ENCODE results near the gene RASL11B. TPM values are rescaled to one million over a fixed set of nuclear protein-coding genes. Genes with fewer than 3 reads are reported as not detected.

RASL11B gene
- total and polyA plus RNA-seq, 9 of the 15 experiments (the other 6 are each of a cell fraction or from before 2014, with no cell fraction given): 0.24 to 1.5 (median 0.53) TPM

GRCh38 chr4:52889354-52889753 lies 27.2 kb downstream of the RASL11B start:
- no peaks in the 10 kb centered on the region for H3K9me3 ChIP-seq (replicated peaks; ENCODE audit: control insufficient read depth, insufficient read depth, low read depth, low read length)
- no peaks in the 10 kb centered on the region for H3K9me1 ChIP-seq (ENCODE audit: control insufficient read depth, insufficient read depth, low read length)
- WGBS (ENCODE audit: insufficient coverage, low coverage, missing lambda C conversion rate): 18% methylated on average over 2 of the region's 2 CpGs
- DNase-seq (ENCODE audit: extremely low read depth in 1 of 4, low spot score in 3 of 4) (no peak), FAIRE-seq (no peak), ATAC-seq (no peak)
- no peaks in the 10 kb centered on the region for H4K20me1 ChIP-seq (replicated peaks; ENCODE audit: control insufficient read depth, insufficient read depth, low read length)
- no peaks in the 10 kb centered on the region for H3K79me2 ChIP-seq (ENCODE audit: control insufficient read depth, insufficient read depth, low read length)
- H3K27me3 ChIP-seq (ENCODE audit: control insufficient read depth in 2 of 2, insufficient read depth in 2 of 2, low read length in 2 of 2): no peaks in the 10 kb centered on the region
- in situ Hi-C loops (cut with MboI): no loop called here
- H3K36me3 ChIP-seq (ENCODE audit: control insufficient read depth, insufficient read depth, low read length): peaks cover 3% of the 10 kb centered on the region; the same call in 1 of the 3 replicates
- intact Hi-C loops (cut with micrococcal nuclease): no loop called here
- no peak overlapping the region for H2AFZ ChIP-seq (ENCODE audit: low read depth, low read length)
- POLR2A ChIA-PET: no interaction called here
- BruUV-seq (replicated peaks): no TSS peak
- H3K4me1 ChIP-seq (replicated peaks in 1 of 2; ENCODE audit: control insufficient read depth in 2 of 2, insufficient read depth in 2 of 2, low read length in 2 of 2): no peaks in the 10 kb centered on the region
- CTCF ChIA-PET (ENCODE audit: low intra/inter-chr PET ratio): no interaction called here
- no peak overlapping the region for H3K4me3 ChIP-seq
- H3K27ac ChIP-seq (ENCODE audit: extremely low read depth, low read depth, low read length): no peak overlapping the region
- H3K4me2 ChIP-seq (ENCODE audit: insufficient read depth, low read length): no peak overlapping the region
- H3K9ac ChIP-seq (ENCODE audit: insufficient read depth in 1 of 2, low read depth in 2 of 2, low read length in 2 of 2): no peak overlapping the region
- TF ChIP-seq NCOA6 (IDR thresholded peaks at IDR 0.05) (no peak), CREB1 (IDR thresholded peaks at IDR 0.05) (no peak), CREB1 (CRISPR knock-in tag; IDR thresholded peaks at IDR 0.05) (no peak), KLF13 (tag; IDR thresholded peaks at IDR 0.05; ENCODE audit: borderline replicate concordance, low read depth) (no peak), ZNF76 (CRISPR knock-in tag; IDR thresholded peaks at IDR 0.05; ENCODE audit: borderline replicate concordance) (no peak), ZNF77 (CRISPR knock-in tag; IDR thresholded peaks at IDR 0.05) (no peak)
- TF ChIP-seq, protein P1, sequence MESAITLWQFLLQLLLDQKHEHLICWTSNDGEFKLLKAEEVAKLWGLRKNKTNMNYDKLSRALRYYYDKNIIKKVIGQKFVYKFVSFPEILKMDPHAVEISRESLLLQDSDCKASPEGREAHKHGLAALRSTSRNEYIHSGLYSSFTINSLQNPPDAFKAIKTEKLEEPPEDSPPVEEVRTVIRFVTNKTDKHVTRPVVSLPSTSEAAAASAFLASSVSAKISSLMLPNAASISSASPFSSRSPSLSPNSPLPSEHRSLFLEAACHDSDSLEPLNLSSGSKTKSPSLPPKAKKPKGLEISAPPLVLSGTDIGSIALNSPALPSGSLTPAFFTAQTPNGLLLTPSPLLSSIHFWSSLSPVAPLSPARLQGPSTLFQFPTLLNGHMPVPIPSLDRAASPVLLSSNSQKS (CRISPR knock-in tag; IDR thresholded peaks at IDR 0.05): no peak

Data from K562 (cell line).